ENCODE results near the gene DMXL2. TPM values are rescaled to one million over a fixed set of nuclear protein-coding genes. Genes with fewer than 3 reads are reported as not detected.

The DMXL2 gene
- total and polyA plus RNA-seq, 9 of the 15 experiments (the other 6 are each of a cell fraction or from before 2014, with no cell fraction given): 9.3 to 57.7 (median 30.7) TPM

- TF ChIP-seq, protein P1, sequence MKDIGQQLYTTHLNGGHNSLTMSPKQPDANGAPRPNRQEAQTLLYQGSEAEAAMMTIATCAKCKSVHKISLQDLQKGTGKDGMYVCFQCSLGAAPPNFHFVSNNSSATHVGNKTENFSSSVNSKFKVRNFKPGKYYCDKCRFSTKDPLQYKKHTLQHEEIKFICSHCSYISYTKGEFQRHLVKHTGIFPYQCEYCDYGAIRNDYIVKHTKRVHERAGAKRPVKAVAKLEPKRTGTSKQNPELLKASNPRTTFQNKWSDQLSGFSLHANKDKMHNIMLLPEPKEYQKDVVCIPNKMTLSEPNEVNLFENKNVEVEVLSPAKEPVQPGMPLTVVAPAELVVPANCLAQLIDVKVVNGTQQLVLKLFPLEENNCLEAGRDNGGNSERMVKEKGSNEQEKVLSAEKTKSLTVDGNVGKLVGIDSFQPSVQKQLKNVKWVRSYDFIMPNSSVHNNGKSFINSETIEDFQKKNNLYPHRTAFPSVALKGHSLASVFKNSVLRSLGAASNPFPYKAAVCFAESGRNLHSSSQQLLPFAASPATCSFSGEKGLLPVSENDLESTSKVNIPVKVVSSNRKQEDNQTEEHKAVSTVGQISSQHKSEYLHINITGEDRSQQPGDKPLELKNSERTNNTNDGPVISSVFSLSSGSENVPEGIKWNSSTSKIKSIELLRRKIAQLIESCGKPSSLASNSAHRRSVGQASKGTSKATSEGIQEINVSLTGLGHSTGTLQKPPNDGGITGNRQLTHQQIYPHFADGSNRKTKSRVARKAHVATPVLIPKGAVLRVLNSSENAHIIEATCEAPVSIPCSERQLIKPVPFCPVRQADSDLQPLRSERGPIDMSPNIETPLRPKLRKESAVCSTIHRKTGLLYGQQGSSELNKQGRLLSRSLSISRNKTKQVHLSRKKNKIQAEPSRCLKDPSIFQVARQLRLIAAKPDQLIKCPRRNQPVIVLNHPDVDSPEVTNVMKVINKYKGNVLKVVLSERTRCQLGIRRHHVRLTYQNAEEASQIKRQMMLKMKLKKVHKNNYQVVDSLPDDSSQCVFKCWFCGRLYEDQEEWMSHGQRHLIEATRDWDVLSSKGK (CRISPR knock-in tag; IDR thresholded peaks at IDR 0.05): no peak
- TF ChIP-seq NONO (IDR thresholded peaks at IDR 0.05; ENCODE audit: low read depth in 2 of 2, low read length in 1 of 2) (0 out of 4 replicates have a peak, but pooled peaks of 1 of the 2 experiments have one; percentile 24), CREBBP (IDR thresholded peaks at IDR 0.05; ENCODE audit: low read depth, low read length) (no peak), TRIM24 (IDR thresholded peaks at IDR 0.05) (no peak), BRD4 (IDR thresholded peaks at IDR 0.05) (0 out of 2 replicates have a peak, but pooled peaks have one; percentile 48), ATF7 (IDR thresholded peaks at IDR 0.05) (0 out of 2 replicates have a peak, but pooled peaks have one; percentile 10), ZNF551 (CRISPR knock-in tag; IDR thresholded peaks at IDR 0.05) (no peak), ZBTB1 (CRISPR knock-in tag; IDR thresholded peaks at IDR 0.05; ENCODE audit: borderline replicate concordance, low read depth) (peak; percentile 50; the same call in 1 of the 2 replicates), PKNOX1 (IDR thresholded peaks at IDR 0.05) (no peak), ZNF436 (CRISPR knock-in tag; IDR thresholded peaks at IDR 0.05) (no peak), FOSL1 (tag; conservative IDR thresholded peaks at IDR 0.05) (0 out of 2 replicates have a peak, but pooled peaks have one; percentile 20), FOXJ3 (CRISPR knock-in tag; IDR thresholded peaks at IDR 0.05) (no peak), ZNF217 (CRISPR knock-in tag; IDR thresholded peaks at IDR 0.05) (no peak)
- TF ChIP-seq, protein P2, sequence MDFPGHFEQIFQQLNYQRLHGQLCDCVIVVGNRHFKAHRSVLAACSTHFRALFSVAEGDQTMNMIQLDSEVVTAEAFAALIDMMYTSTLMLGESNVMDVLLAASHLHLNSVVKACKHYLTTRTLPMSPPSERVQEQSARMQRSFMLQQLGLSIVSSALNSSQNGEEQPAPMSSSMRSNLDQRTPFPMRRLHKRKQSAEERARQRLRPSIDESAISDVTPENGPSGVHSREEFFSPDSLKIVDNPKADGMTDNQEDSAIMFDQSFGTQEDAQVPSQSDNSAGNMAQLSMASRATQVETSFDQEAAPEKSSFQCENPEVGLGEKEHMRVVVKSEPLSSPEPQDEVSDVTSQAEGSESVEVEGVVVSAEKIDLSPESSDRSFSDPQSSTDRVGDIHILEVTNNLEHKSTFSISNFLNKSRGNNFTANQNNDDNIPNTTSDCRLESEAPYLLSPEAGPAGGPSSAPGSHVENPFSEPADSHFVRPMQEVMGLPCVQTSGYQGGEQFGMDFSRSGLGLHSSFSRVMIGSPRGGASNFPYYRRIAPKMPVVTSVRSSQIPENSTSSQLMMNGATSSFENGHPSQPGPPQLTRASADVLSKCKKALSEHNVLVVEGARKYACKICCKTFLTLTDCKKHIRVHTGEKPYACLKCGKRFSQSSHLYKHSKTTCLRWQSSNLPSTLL (IDR thresholded peaks at IDR 0.05): no peak
Measured at GRCh38 chr15:51621936-51622603, 501 bp downstream of the DMXL2 start (continued).
